ENCODE measurements around the gene SNX3. TPM values are rescaled to one million over a fixed set of nuclear protein-coding genes. Genes with fewer than 3 reads are reported as not detected.

Gene SNX3
- total RNA-seq, 1 donor from 2014 or later = 72.5 TPM

GRCh38 chr6:108163644-108164542, 96.9 kb downstream of the SNX3 start:
- Mint-ChIP-seq H3K4me1 (ENCODE audit: low read depth) (peaks cover 18% of the 10 kb centered on the region), H3K27ac (peak overlapping the region; percentile 68), H3K9me3 (no peaks in the 10 kb centered on the region), H3K4me3 (no peak overlapping the region), H3K27me3 (ENCODE audit: insufficient read depth) (peaks cover 88% of the 10 kb centered on the region), H3K36me3 (ENCODE audit: low read depth) (peaks cover 2% of the 10 kb centered on the region)
- no peak for DNase-seq (ENCODE audit: low spot score)
- intact Hi-C loops (cut with micrococcal nuclease) = loop anchor here (1.0 to 2.0 kb wide), 2 partner anchors 15 to 48 kb away; no protein-coding TSS in a partner anchor

GRCh38 chr6:108163267-108163643, 97.6 kb downstream of the SNX3 start:
- Mint-ChIP-seq H3K4me1 (ENCODE audit: low read depth) (peaks cover 20% of the 10 kb centered on the region), H3K36me3 (ENCODE audit: low read depth) (peaks cover 2% of the 10 kb centered on the region), H3K9me3 (no peaks in the 10 kb centered on the region), H3K4me3 (no peak overlapping the region), H3K27me3 (ENCODE audit: insufficient read depth) (peaks cover 93% of the 10 kb centered on the region), H3K27ac (no peak overlapping the region)
- no peak for DNase-seq (ENCODE audit: low spot score)
- intact Hi-C loops (cut with micrococcal nuclease) = loop anchor here (1.0 kb wide), 1 partner anchor 47 kb away; no protein-coding TSS in a partner anchor

- intact Hi-C loops (cut with micrococcal nuclease) = no loop called here
- Mint-ChIP-seq H3K27me3 (ENCODE audit: insufficient read depth) (peaks cover 88% of the 10 kb centered on the region), H3K9me3 (no peaks in the 10 kb centered on the region), H3K4me3 (no peak overlapping the region), H3K27ac (no peak overlapping the region), H3K4me1 (ENCODE audit: low read depth) (peaks cover 24% of the 10 kb centered on the region), H3K36me3 (ENCODE audit: low read depth) (peaks cover 2% of the 10 kb centered on the region)
- no peak for DNase-seq (ENCODE audit: low spot score)
Measured at GRCh38 chr6:108161724-108162282, 99.0 kb downstream of the SNX3 start.

Other genes with a start within 250 kb of the SNX3 start
- gene OSTM1, start 186.3 kb downstream of the SNX3 start, total RNA-seq = 19.9 and 22.5 TPM in 2 replicates
- gene NR2E1, start 95.0 kb downstream of the SNX3 start, total RNA-seq = not detected in 2 replicates
- gene AFG1L, start 34.0 kb upstream of the SNX3 start, total RNA-seq = 4.3 and 6.0 TPM in 2 replicates

All from activated T-helper 1 cell treated with anti-CD3 and anti-CD28 coated beads, Interleukin-12 subunit alpha, Interleukin-12 subunit beta, Interleukin-2, Interleukin-4 antibody, amounts not matched to agents 30 ng/mL and 10 ng/mL and 1 ng/mL, durations not matched to agents 14 hours and 24 hours and 36 hours (primary cell).